Astrocyte of the spinal cord (primary cell): Measurements from ENCODE around the gene PRM1.

Experiments
- DNase-seq: peaks from one replicate; pipeline ENCODE4 v3.0.0; 2011; ENCODE audit warnings: low read depth, low spot score
- H3K4me3 ChIP-seq: 2 replicates; pipeline ENCODE4 v1.5.1; 2011; ENCODE audit warnings: low read depth, mild to moderate bottlenecking, low read length, moderate library complexity
- in situ Hi-C: cut with HindIII; loops from 2 replicates; pipeline ENCODE4 v1.10.0; 2017; ENCODE audit warnings: low sequenced_read_pairs
- TF ChIP-seq, protein P1 (sequence below): IDR thresholded peaks from 2 replicates; pipeline ENCODE4 v1.5.1; 2012; ENCODE audit warnings: low read depth, mild to moderate bottlenecking, low read length, inconsistent platforms

Gene PRM1

DNA sequence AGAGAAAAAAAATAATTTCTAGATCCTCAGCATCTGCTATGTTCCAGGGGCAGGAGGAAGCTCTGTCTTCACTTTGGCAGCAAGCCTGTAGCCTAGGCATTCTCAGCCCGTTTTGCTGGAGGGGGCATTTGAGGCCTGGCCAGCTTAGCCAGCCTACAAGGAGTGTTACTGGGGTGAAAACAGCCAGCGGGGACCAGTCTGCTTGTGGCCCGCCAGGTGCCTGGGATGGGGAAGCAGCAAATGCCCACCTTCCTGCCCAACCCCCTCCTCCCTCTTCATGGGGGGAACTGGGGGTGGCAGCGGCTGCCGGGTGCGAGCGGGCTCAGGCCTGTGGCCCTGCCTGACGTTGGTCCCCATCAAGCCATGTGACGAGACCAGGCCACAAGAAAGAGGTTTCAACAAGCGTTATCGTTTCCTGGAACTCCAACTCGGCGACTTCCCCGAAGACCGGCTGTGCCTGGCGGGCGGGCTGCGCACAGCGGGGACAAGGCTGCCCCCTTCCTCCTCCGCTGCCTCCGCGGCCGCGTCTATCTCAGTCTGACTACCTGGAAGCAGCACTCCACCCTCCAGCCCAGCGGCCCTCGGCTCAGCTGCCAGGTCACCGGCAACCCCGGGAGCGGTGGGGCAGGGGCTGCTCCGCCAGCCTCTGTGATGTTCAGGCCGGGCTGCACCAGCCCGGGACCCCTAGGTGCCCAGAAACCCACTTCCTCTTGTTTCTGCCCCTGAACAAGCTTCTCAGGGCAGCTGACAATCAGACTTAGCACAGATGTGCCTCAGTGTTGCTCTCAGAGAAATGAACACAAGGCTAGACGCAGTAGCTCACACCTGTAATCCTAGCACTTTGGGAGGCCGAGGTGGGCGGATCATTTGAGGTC lies 48.0 kb downstream of the PRM1 start:
- DNase-seq, result no peak
- TF ChIP-seq, protein P1, sequence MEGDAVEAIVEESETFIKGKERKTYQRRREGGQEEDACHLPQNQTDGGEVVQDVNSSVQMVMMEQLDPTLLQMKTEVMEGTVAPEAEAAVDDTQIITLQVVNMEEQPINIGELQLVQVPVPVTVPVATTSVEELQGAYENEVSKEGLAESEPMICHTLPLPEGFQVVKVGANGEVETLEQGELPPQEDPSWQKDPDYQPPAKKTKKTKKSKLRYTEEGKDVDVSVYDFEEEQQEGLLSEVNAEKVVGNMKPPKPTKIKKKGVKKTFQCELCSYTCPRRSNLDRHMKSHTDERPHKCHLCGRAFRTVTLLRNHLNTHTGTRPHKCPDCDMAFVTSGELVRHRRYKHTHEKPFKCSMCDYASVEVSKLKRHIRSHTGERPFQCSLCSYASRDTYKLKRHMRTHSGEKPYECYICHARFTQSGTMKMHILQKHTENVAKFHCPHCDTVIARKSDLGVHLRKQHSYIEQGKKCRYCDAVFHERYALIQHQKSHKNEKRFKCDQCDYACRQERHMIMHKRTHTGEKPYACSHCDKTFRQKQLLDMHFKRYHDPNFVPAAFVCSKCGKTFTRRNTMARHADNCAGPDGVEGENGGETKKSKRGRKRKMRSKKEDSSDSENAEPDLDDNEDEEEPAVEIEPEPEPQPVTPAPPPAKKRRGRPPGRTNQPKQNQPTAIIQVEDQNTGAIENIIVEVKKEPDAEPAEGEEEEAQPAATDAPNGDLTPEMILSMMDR, result no peak

GRCh38 chr16:11232302-11232851 lies 48.8 kb downstream of the PRM1 start:
- DNase-seq, result no peak
- in situ Hi-C loops, result no loop called here
- TF ChIP-seq, protein P1, result no peak
- no peak overlapping the region for H3K4me3 ChIP-seq

More for the DNA sequence above, 48.0 kb downstream of the PRM1 start:
- no peak overlapping the region for H3K4me3 ChIP-seq
- in situ Hi-C loops, result no loop called here

- no peak for DNase-seq
- H3K4me3 ChIP-seq, result no peak overlapping the region
- TF ChIP-seq, protein P1, result no peak
- in situ Hi-C loops, result no loop called here
Observed at GRCh38 chr16:11231367-11231970, 49.7 kb downstream of the PRM1 start.
